ENCODE results near the gene C10orf90. TPM values are rescaled to one million over a fixed set of nuclear protein-coding genes. Genes with fewer than 3 reads are reported as not detected.

Gene C10orf90
- total and polyA plus RNA-seq, 2 donors (not counting 3 experiments of a cell fraction or from before 2014, with no cell fraction given): not detected

GRCh38 chr10:126499744-126500143, 170.7 kb downstream of the C10orf90 start:
- Histone ChIP-seq H3K9ac (replicated peaks; ENCODE audit: extremely low read depth, insufficient read depth, low read length) (no peak overlapping the region), H3K36me3 (ENCODE audit: control insufficient read depth in 2 of 2, extremely low read depth in 1 of 2, insufficient read depth in 2 of 2, low read length in 2 of 2) (no peaks in the 10 kb centered on the region), H3K27ac (ENCODE audit: insufficient read depth, low read depth, low read length) (no peak overlapping the region), H2AFZ (ENCODE audit: low read depth, low read length) (no peak overlapping the region), H4K20me1 (replicated peaks; ENCODE audit: control insufficient read depth, extremely low read depth, insufficient read depth, low read length) (no peaks in the 10 kb centered on the region), H3K27me3 (ENCODE audit: control insufficient read depth in 2 of 2, insufficient read depth in 2 of 2, low read length in 2 of 2) (no peaks in the 10 kb centered on the region), H3K4me3 (replicated peaks in 1 of 3; ENCODE audit: insufficient read depth in 1 of 3, low read depth in 1 of 3, low read length in 3 of 3) (no peak overlapping the region), H3K4me2 (ENCODE audit: insufficient read depth, low read length) (no peak overlapping the region), H3K4me1 (ENCODE audit: control insufficient read depth, extremely low read depth, insufficient read depth, low read length) (no peaks in the 10 kb centered on the region), H3K79me2 (ENCODE audit: control insufficient read depth, insufficient read depth, low read length) (no peaks in the 10 kb centered on the region), H3K9me1 (replicated peaks; ENCODE audit: control insufficient read depth, extremely low read depth, insufficient read depth, low read length) (no peaks in the 10 kb centered on the region), H3K9me3 (replicated peaks; ENCODE audit: control insufficient read depth, insufficient read depth, low read length) (no peaks in the 10 kb centered on the region)
- DNase-seq (ENCODE audit: low read depth, low spot score) (no peak), FAIRE-seq (no peak)
- CTCF ChIA-PET: no interaction called here
- no TSS peak for BruUV-seq (replicated peaks)
- POLR2A ChIA-PET: no interaction called here
- dilution Hi-C loops (cut with MboI; ENCODE audit: extremely low pct_ligation_motif_present, low sequenced_read_pairs): no loop called here
- intact Hi-C loops (cut with micrococcal nuclease): no loop called here
- no peak for TF ChIP-seq EZH2 (IDR thresholded peaks at IDR 0.05; ENCODE audit: borderline replicate concordance, low read depth, low read length, severe bottlenecking)
- TF ChIP-seq POLR2A (IDR thresholded peaks at IDR 0.05; ENCODE audit: low read depth, low read length): no peak
- no peak for TF ChIP-seq GATA2 (IDR thresholded peaks at IDR 0.05; ENCODE audit: insufficient read depth, insufficient read length, low read depth, low read length)
- TF ChIP-seq FOS (IDR thresholded peaks at IDR 0.05; ENCODE audit: borderline replicate concordance, insufficient read depth, low read length): no peak
- no peak for TF ChIP-seq POLR2AphosphoS5 (IDR thresholded peaks at IDR 0.05; ENCODE audit: insufficient read depth, low read depth, low read length)
- TF ChIP-seq JUN (IDR thresholded peaks at IDR 0.05; ENCODE audit: borderline replicate concordance, insufficient read depth, insufficient read length, low read depth): no peak
- TF ChIP-seq, protein P1, sequence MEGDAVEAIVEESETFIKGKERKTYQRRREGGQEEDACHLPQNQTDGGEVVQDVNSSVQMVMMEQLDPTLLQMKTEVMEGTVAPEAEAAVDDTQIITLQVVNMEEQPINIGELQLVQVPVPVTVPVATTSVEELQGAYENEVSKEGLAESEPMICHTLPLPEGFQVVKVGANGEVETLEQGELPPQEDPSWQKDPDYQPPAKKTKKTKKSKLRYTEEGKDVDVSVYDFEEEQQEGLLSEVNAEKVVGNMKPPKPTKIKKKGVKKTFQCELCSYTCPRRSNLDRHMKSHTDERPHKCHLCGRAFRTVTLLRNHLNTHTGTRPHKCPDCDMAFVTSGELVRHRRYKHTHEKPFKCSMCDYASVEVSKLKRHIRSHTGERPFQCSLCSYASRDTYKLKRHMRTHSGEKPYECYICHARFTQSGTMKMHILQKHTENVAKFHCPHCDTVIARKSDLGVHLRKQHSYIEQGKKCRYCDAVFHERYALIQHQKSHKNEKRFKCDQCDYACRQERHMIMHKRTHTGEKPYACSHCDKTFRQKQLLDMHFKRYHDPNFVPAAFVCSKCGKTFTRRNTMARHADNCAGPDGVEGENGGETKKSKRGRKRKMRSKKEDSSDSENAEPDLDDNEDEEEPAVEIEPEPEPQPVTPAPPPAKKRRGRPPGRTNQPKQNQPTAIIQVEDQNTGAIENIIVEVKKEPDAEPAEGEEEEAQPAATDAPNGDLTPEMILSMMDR (IDR thresholded peaks at IDR 0.05; ENCODE audit: extremely low read depth in 1 of 2, insufficient read depth in 1 of 2, low read depth in 1 of 2, low read length in 2 of 2): no peak
- no peak for TF ChIP-seq MAX (IDR thresholded peaks at IDR 0.05; ENCODE audit: insufficient read depth, insufficient read length)
- TF ChIP-seq MYC (IDR thresholded peaks at IDR 0.05; ENCODE audit: low read depth, low read length): no peak
